ENCODE data around the gene SCGN.

DNA sequence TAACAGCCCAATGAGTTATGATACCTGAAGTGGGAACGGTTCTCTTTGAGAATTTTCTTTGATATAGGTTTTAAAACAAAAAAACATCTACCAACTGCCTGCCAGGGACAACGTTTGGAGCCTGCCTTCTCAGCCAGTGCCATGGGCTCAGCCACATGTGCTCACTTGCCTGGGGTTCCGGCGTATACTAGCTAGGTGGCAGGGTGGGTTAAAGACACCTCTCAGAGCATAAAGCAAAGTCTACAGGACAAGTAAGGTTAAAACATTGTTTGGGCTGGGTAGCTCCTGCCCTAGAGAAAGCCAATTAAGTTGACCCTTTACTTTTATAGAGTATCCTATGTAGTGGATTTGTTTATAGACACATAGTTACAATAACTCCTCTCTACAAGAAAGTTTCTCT lies 38.0 kb upstream of the SCGN start:
- TF ChIP-seq, protein P1, sequence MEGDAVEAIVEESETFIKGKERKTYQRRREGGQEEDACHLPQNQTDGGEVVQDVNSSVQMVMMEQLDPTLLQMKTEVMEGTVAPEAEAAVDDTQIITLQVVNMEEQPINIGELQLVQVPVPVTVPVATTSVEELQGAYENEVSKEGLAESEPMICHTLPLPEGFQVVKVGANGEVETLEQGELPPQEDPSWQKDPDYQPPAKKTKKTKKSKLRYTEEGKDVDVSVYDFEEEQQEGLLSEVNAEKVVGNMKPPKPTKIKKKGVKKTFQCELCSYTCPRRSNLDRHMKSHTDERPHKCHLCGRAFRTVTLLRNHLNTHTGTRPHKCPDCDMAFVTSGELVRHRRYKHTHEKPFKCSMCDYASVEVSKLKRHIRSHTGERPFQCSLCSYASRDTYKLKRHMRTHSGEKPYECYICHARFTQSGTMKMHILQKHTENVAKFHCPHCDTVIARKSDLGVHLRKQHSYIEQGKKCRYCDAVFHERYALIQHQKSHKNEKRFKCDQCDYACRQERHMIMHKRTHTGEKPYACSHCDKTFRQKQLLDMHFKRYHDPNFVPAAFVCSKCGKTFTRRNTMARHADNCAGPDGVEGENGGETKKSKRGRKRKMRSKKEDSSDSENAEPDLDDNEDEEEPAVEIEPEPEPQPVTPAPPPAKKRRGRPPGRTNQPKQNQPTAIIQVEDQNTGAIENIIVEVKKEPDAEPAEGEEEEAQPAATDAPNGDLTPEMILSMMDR (conservative IDR thresholded peaks at IDR 0.05), result no peak
- no peak for TF ChIP-seq EZH2 (IDR thresholded peaks at IDR 0.05; ENCODE audit: low read depth)

Measured in PC-9 (cell line).